D721Med (cell line): ENCODE measurements around the gene PCYT2.

Experiments
- DNase-seq: peaks from one replicate; pipeline ENCODE4 v3.0.0; 2011; ENCODE audit warnings: low spot score; ENCODE audit not compliant: insufficient read length
- FAIRE-seq: peaks from 2 replicates; lab custom pipeline; 2011; peaks lifted over from hg19 to GRCh38; lab: Jason Lieb, UNC
- CTCF ChIP-seq: IDR thresholded peaks from 2 replicates; pipeline ENCODE4 v1.5.1; 2012; ENCODE audit warnings: mild to moderate bottlenecking, control low read depth; ENCODE audit not compliant: insufficient read depth; ENCODE audit errors: missing control alignments

PCYT2 gene

GRCh38 chr17:81890447-81891302 lies 20.5 kb downstream of the PCYT2 start:
- no peak for DNase-seq
- FAIRE-seq: no peak
- no peak for TF ChIP-seq CTCF

GRCh38 chr17:81889602-81890001 lies 21.6 kb downstream of the PCYT2 start:
- FAIRE-seq: no peak
- no peak for DNase-seq
- no peak for TF ChIP-seq CTCF

- FAIRE-seq (no peak), DNase-seq (no peak)
- TF ChIP-seq CTCF: no peak
These were observed 22.1 kb downstream of the PCYT2 start for GRCh38 chr17:81888988-81889595.

- FAIRE-seq (no peak), DNase-seq (no peak)
- no peak for TF ChIP-seq CTCF
These were observed 22.9 kb downstream of the PCYT2 start for GRCh38 chr17:81888105-81888987.

- no peak for TF ChIP-seq CTCF
- no peak for DNase-seq
- no peak for FAIRE-seq
These were observed 25.2 kb downstream of the PCYT2 start for GRCh38 chr17:81885869-81886548.

- DNase-seq (no peak), FAIRE-seq (no peak)
- no peak for TF ChIP-seq CTCF
These were observed 25.7 kb downstream of the PCYT2 start for GRCh38 chr17:81885454-81885853.
